ENCODE data around the gene ADAM12.

DNA sequence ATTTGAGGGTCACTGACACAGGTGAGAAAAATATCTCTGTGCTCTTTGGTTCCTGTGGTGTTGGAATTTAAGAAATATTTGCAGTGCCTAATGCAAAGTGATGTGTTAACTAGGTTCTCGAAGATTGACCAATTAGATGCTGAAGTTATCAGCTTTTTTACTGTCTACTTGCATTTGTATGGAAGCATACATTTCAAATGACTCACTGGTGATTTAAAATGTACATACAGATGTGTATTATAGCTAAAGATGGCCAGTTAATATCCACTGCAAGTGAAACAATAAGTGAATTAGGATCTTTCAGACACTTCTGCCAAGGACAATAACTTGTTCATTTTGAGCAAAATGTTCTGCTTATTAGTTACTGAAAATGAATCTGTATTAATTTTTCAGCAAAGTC is 287.0 kb downstream of the ADAM12 start:
- TF ChIP-seq, protein P1, sequence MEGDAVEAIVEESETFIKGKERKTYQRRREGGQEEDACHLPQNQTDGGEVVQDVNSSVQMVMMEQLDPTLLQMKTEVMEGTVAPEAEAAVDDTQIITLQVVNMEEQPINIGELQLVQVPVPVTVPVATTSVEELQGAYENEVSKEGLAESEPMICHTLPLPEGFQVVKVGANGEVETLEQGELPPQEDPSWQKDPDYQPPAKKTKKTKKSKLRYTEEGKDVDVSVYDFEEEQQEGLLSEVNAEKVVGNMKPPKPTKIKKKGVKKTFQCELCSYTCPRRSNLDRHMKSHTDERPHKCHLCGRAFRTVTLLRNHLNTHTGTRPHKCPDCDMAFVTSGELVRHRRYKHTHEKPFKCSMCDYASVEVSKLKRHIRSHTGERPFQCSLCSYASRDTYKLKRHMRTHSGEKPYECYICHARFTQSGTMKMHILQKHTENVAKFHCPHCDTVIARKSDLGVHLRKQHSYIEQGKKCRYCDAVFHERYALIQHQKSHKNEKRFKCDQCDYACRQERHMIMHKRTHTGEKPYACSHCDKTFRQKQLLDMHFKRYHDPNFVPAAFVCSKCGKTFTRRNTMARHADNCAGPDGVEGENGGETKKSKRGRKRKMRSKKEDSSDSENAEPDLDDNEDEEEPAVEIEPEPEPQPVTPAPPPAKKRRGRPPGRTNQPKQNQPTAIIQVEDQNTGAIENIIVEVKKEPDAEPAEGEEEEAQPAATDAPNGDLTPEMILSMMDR (conservative IDR thresholded peaks at IDR 0.05; ENCODE audit: low read depth in 2 of 2) = no peak
- TF ChIP-seq EZH2 (IDR thresholded peaks at IDR 0.05; ENCODE audit: low read depth, unreplicated experiment) (no peak), POLR2AphosphoS5 (IDR thresholded peaks at IDR 0.05; ENCODE audit: low read depth) (no peak), ZNF114 (CRISPR knock-in tag; IDR thresholded peaks at IDR 0.05) (no peak), CREB1 (CRISPR knock-in tag; IDR thresholded peaks at IDR 0.05; ENCODE audit: low read depth) (no peak), EZH2phosphoT487 (IDR thresholded peaks at IDR 0.05; ENCODE audit: unreplicated experiment) (no peak), JUNB (IDR thresholded peaks at IDR 0.05; ENCODE audit: unreplicated experiment) (no peak)
- TF ChIP-seq, protein P2, sequence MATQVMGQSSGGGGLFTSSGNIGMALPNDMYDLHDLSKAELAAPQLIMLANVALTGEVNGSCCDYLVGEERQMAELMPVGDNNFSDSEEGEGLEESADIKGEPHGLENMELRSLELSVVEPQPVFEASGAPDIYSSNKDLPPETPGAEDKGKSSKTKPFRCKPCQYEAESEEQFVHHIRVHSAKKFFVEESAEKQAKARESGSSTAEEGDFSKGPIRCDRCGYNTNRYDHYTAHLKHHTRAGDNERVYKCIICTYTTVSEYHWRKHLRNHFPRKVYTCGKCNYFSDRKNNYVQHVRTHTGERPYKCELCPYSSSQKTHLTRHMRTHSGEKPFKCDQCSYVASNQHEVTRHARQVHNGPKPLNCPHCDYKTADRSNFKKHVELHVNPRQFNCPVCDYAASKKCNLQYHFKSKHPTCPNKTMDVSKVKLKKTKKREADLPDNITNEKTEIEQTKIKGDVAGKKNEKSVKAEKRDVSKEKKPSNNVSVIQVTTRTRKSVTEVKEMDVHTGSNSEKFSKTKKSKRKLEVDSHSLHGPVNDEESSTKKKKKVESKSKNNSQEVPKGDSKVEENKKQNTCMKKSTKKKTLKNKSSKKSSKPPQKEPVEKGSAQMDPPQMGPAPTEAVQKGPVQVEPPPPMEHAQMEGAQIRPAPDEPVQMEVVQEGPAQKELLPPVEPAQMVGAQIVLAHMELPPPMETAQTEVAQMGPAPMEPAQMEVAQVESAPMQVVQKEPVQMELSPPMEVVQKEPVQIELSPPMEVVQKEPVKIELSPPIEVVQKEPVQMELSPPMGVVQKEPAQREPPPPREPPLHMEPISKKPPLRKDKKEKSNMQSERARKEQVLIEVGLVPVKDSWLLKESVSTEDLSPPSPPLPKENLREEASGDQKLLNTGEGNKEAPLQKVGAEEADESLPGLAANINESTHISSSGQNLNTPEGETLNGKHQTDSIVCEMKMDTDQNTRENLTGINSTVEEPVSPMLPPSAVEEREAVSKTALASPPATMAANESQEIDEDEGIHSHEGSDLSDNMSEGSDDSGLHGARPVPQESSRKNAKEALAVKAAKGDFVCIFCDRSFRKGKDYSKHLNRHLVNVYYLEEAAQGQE (IDR thresholded peaks at IDR 0.05; ENCODE audit: unreplicated experiment) = no peak
- TF ChIP-seq, protein P3, sequence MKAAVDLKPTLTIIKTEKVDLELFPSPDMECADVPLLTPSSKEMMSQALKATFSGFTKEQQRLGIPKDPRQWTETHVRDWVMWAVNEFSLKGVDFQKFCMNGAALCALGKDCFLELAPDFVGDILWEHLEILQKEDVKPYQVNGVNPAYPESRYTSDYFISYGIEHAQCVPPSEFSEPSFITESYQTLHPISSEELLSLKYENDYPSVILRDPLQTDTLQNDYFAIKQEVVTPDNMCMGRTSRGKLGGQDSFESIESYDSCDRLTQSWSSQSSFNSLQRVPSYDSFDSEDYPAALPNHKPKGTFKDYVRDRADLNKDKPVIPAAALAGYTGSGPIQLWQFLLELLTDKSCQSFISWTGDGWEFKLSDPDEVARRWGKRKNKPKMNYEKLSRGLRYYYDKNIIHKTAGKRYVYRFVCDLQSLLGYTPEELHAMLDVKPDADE (IDR thresholded peaks at IDR 0.05) = no peak
